AG04450 (cell line): Measurements from ENCODE around the gene LSS. TPM values are rescaled to one million over a fixed set of nuclear protein-coding genes. Genes with fewer than 3 reads are reported as not detected.

Experiments used
- CTCF ChIA-PET: fragments of 300-600, 350-600 bp; formaldehyde crosslinking; extraction: SDS; loops from one replicate; lab custom pipeline; 2022; ENCODE audit warnings: antibody characterized with exemption, inconsistent platforms; lab: Charles Lee
- POLR2A ChIA-PET: fragments of 350-600 bp; formaldehyde crosslinking; extraction: SDS; loops from one replicate; lab custom pipeline; 2021; ENCODE audit warnings: antibody characterized with exemption, inconsistent platforms; lab: Yijun Ruan, JAX
- DNase-seq: peaks from one replicate; pipeline ENCODE4 v3.0.0-alpha.2; 2011; ENCODE audit warnings: low read depth, low spot score
- H3K27ac ChIP-seq: one replicate; pipeline ENCODE4 v1.5.1; 2012; ENCODE audit warnings: low read depth, low read length, control low read depth
- H3K27me3 ChIP-seq: one replicate; pipeline ENCODE4 v1.6.0; 2012; ENCODE audit warnings: low read length; ENCODE audit not compliant: control insufficient read depth, insufficient read depth
- H3K4me3 ChIP-seq: 2 replicates; pipeline ENCODE4 v1.5.1; 2011; ENCODE audit warnings: mild to moderate bottlenecking, low read depth, low read length, control low read depth
- H3K9me3 ChIP-seq: 2 replicates; pipeline ENCODE4 v1.5.1; 2012; ENCODE audit warnings: low read length; ENCODE audit not compliant: control insufficient read depth, insufficient read depth
- CTCF ChIP-seq: IDR thresholded peaks from 2 replicates; pipeline ENCODE4 v1.5.1; 2011; ENCODE audit warnings: low read depth, low read length, control low read depth, inconsistent platforms
- polyA plus RNA-seq: library from polyadenylated mRNA; depleted of rRNA; stranded (reverse); fragments of >200 nt; gene quantifications from 2 replicates; pipeline ENCODE4 v1.2.3, GENCODE V29; 2011

Gene LSS
- polyA plus RNA-seq, 1 experiment: 49.0 TPM

GRCh38 chr21:46199436-46200373, 28.9 kb downstream of the LSS start:
- DNase-seq: no peak
- Histone ChIP-seq H3K27ac (no peak overlapping the region), H3K27me3 (no peaks in the 10 kb centered on the region), H3K4me3 (no peak overlapping the region), H3K9me3 (no peaks in the 10 kb centered on the region)
- ChIA-PET POLR2A (interaction anchor here (0.5 to 0.7 kb wide), 2 partner anchors 25 to 65 kb away, joined by 3 to 8 read pairs; no protein-coding TSS in a partner anchor), CTCF (interaction anchor here (1.0 to 1.6 kb wide), 3 partner anchors 46 to 229 kb away, joined by 3 to 6 read pairs (median 4); no protein-coding TSS in a partner anchor)
- no peak for TF ChIP-seq CTCF

GRCh38 chr21:46196733-46197132, 31.8 kb downstream of the LSS start:
- no peak overlapping the region for H3K4me3 ChIP-seq
- ChIA-PET CTCF (no interaction called here), POLR2A (no interaction called here)
- no peaks in the 10 kb centered on the region for H3K27me3 ChIP-seq
- no peak for TF ChIP-seq CTCF
- H3K27ac ChIP-seq: no peak overlapping the region
- no peaks in the 10 kb centered on the region; the same call in 1 of the 2 replicates for H3K9me3 ChIP-seq
- no peak for DNase-seq

- Histone ChIP-seq H3K27me3 (no peaks in the 10 kb centered on the region), H3K27ac (no peak overlapping the region), H3K9me3 (no peaks in the 10 kb centered on the region; the same call in 1 of the 2 replicates), H3K4me3 (no peak overlapping the region)
- no peak for DNase-seq
- CTCF ChIA-PET: no interaction called here
- no peak for TF ChIP-seq CTCF
- POLR2A ChIA-PET: no interaction called here
Observed at GRCh38 chr21:46195595-46196195, 32.9 kb downstream of the LSS start.

GRCh38 chr21:46194374-46195334, 33.9 kb downstream of the LSS start:
- no peak for DNase-seq
- CTCF ChIA-PET: no interaction called here

More at GRCh38 chr21:46194374-46195334, 33.9 kb downstream of the LSS start:
- POLR2A ChIA-PET: no interaction called here
- Histone ChIP-seq H3K27ac (no peak overlapping the region), H3K27me3 (no peaks in the 10 kb centered on the region), H3K9me3 (no peaks in the 10 kb centered on the region; the same call in 1 of the 2 replicates), H3K4me3 (no peak overlapping the region)
- no peak for TF ChIP-seq CTCF
